Transverse colon (tissue), 4 donors: ENCODE measurements around the gene EMILIN1.

Experiments
- EP300 ChIP-seq: sonication (generic); formaldehyde crosslinking; IDR thresholded peaks from one replicate; pipeline ENCODE4 v1.6.1; 2017; ENCODE audit warnings: antibody characterized with exemption, low read depth
- POLR2A ChIP-seq: fragments of 450-650 bp; IDR thresholded peaks from one replicate; pipeline ENCODE4 v1.6.1; 2016; ENCODE audit warnings: antibody characterized with exemption, mild to moderate bottlenecking, moderate library complexity
- POLR2AphosphoS5 ChIP-seq, 3 donors: sonication (generic); formaldehyde crosslinking; IDR thresholded peaks; one replicate each; pipeline ENCODE4 v1.6.1; 2016; ENCODE audit warnings: antibody characterized with exemption in 3 of 3
- TF ChIP-seq, protein P1 (sequence below), 5 experiments: fragments of 200-600 bp in 3 of 5; fragments of 450-650 bp in 2 of 5; sonication (generic) in 3 of 5; IDR thresholded peaks; 1 replicate in 2 of 5; 2 replicates in 3 of 5; pipeline ENCODE4 v1.5.1; 2016 to 2017; ENCODE audit warnings: antibody characterized with exemption in 5 of 5, inconsistent platforms in 3 of 5, mild to moderate bottlenecking in 2 of 5, moderate library complexity in 1 of 5

- TF ChIP-seq EP300, result no peak
- no peak for TF ChIP-seq POLR2AphosphoS5 (IDR thresholded peaks at IDR 0.05)
- TF ChIP-seq POLR2A, result no peak
- TF ChIP-seq, protein P1, sequence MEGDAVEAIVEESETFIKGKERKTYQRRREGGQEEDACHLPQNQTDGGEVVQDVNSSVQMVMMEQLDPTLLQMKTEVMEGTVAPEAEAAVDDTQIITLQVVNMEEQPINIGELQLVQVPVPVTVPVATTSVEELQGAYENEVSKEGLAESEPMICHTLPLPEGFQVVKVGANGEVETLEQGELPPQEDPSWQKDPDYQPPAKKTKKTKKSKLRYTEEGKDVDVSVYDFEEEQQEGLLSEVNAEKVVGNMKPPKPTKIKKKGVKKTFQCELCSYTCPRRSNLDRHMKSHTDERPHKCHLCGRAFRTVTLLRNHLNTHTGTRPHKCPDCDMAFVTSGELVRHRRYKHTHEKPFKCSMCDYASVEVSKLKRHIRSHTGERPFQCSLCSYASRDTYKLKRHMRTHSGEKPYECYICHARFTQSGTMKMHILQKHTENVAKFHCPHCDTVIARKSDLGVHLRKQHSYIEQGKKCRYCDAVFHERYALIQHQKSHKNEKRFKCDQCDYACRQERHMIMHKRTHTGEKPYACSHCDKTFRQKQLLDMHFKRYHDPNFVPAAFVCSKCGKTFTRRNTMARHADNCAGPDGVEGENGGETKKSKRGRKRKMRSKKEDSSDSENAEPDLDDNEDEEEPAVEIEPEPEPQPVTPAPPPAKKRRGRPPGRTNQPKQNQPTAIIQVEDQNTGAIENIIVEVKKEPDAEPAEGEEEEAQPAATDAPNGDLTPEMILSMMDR (IDR thresholded peaks at IDR 0.05), result no peak
These were observed 14.4 kb downstream of the EMILIN1 start for GRCh38 chr2:27092696-27093429.
